Stimulated activated naive CD8-positive, alpha-beta T cell treated with anti-CD3 and anti-CD28 coated beads, Interleukin-15, Interleukin-2, amounts not matched to agents 100 ng/mL and 50 ng/mL, for 24 hours (primary cell): Measurements from ENCODE around the gene PCDHB9.
"Not testable (repeated sequence)": the region's sequence is repeated elsewhere in the genome, so short reads cannot be mapped to it uniquely, and the experiment has no call there.

ENCODE experiments used
- H3K27ac Mint-ChIP-seq: one replicate; pipeline ENCODE4 v1.8.0; 2021; ENCODE audit warnings: mild to moderate bottlenecking, mixed read lengths
- H3K27me3 Mint-ChIP-seq: one replicate; pipeline ENCODE4 v1.8.0; 2021; ENCODE audit warnings: mixed read lengths
- H3K36me3 Mint-ChIP-seq: one replicate; pipeline ENCODE4 v1.8.0; 2021; ENCODE audit warnings: low read depth, mixed read lengths
- H3K4me1 Mint-ChIP-seq: one replicate; pipeline ENCODE4 v1.8.0; 2021; ENCODE audit warnings: low read depth, mixed read lengths
- H3K4me3 Mint-ChIP-seq: one replicate; pipeline ENCODE4 v1.8.0; 2021; ENCODE audit warnings: mild to moderate bottlenecking, mixed read lengths
- H3K9me3 Mint-ChIP-seq: one replicate; pipeline ENCODE4 v1.8.0; 2021; ENCODE audit warnings: mixed read lengths

PCDHB9 gene

GRCh38 chr5:141208478-141208877 is 21.5 kb downstream of the PCDHB9 start, which contains the start of gene PCDHB12:
TSS of gene PCDHB12 (plus strand) at chr5:141208719. CDS start at chr5:141208908, 189 bp downstream.
- no peak within 1 kb of the TSS for H3K4me3 Mint-ChIP-seq
- H3K36me3 Mint-ChIP-seq, result peaks cover 4% of the 10 kb centered on the region
- H3K27ac Mint-ChIP-seq, result no peak within 1 kb of the TSS
- H3K9me3 Mint-ChIP-seq, result peaks cover 10% of the 10 kb centered on the region
- H3K4me1 Mint-ChIP-seq, result no peaks in the 10 kb centered on the region
- peaks cover 71% of the 10 kb centered on the region for H3K27me3 Mint-ChIP-seq

- not testable (repeated sequence) for H3K36me3 Mint-ChIP-seq, H3K4me3 Mint-ChIP-seq, H3K4me1 Mint-ChIP-seq, H3K27ac Mint-ChIP-seq
- Mint-ChIP-seq H3K9me3 (peaks cover 10% of the 10 kb centered on the region), H3K27me3 (peaks cover 77% of the 10 kb centered on the region)
These were observed 23.3 kb downstream of the PCDHB9 start for GRCh38 chr5:141210281-141210680.

- not testable (repeated sequence) for H3K36me3 Mint-ChIP-seq, H3K27ac Mint-ChIP-seq, H3K4me3 Mint-ChIP-seq, H3K4me1 Mint-ChIP-seq
- H3K27me3 Mint-ChIP-seq, result peaks cover 76% of the 10 kb centered on the region
- peaks cover 10% of the 10 kb centered on the region for H3K9me3 Mint-ChIP-seq
These were observed 23.9 kb downstream of the PCDHB9 start for GRCh38 chr5:141210849-141211248.

- not testable (repeated sequence) for H3K4me3 Mint-ChIP-seq, H3K4me1 Mint-ChIP-seq
These were observed 26.8 kb downstream of the PCDHB9 start, which contains the start of gene PCDHB13 for GRCh38 chr5:141213656-141214339. TSS of gene PCDHB13 (plus strand) at chr5:141213919. CDS start at chr5:141214124, 205 bp downstream.

GRCh38 chr5:141214583-141214982 is 27.6 kb downstream of the PCDHB9 start:
- Mint-ChIP-seq H3K27me3 (peaks cover 68% of the 10 kb centered on the region), H3K9me3 (peaks cover 23% of the 10 kb centered on the region)
- not testable (repeated sequence) for H3K27ac Mint-ChIP-seq, H3K4me1 Mint-ChIP-seq, H3K36me3 Mint-ChIP-seq, H3K4me3 Mint-ChIP-seq

More at GRCh38 chr5:141213656-141214339, 26.8 kb downstream of the PCDHB9 start, which contains the start of gene PCDHB13:
- not testable (repeated sequence) for H3K36me3 Mint-ChIP-seq, H3K27ac Mint-ChIP-seq
- H3K27me3 Mint-ChIP-seq, result peaks cover 69% of the 10 kb centered on the region
- H3K9me3 Mint-ChIP-seq, result peaks cover 18% of the 10 kb centered on the region

GRCh38 chr5:141215504-141215903 is 28.5 kb downstream of the PCDHB9 start:
- Mint-ChIP-seq H3K27me3 (peaks cover 67% of the 10 kb centered on the region), H3K9me3 (peaks cover 24% of the 10 kb centered on the region)
- H3K36me3 Mint-ChIP-seq, H3K4me3 Mint-ChIP-seq, H3K4me1 Mint-ChIP-seq, H3K27ac Mint-ChIP-seq: not testable (repeated sequence)

GRCh38 chr5:141216035-141216434 is 29.1 kb downstream of the PCDHB9 start:
- H3K4me3 Mint-ChIP-seq, H3K4me1 Mint-ChIP-seq, H3K36me3 Mint-ChIP-seq, H3K27ac Mint-ChIP-seq: not testable (repeated sequence)
- H3K27me3 Mint-ChIP-seq, result peaks cover 65% of the 10 kb centered on the region
- peaks cover 24% of the 10 kb centered on the region for H3K9me3 Mint-ChIP-seq

GRCh38 chr5:141223112-141223783 is 36.3 kb downstream of the PCDHB9 start, which contains the start of gene PCDHB14:
TSS of gene PCDHB14 (plus strand) at chr5:141223343. CDS start at chr5:141223506, 163 bp downstream.
- Mint-ChIP-seq H3K27ac (no peak within 1 kb of the TSS), H3K4me3 (no peak within 1 kb of the TSS), H3K9me3 (peaks cover 25% of the 10 kb centered on the region), H3K4me1 (no peaks in the 10 kb centered on the region), H3K36me3 (peaks cover 5% of the 10 kb centered on the region), H3K27me3 (peaks cover 69% of the 10 kb centered on the region)

- not testable (repeated sequence) for H3K4me3 Mint-ChIP-seq, H3K4me1 Mint-ChIP-seq, H3K36me3 Mint-ChIP-seq, H3K27ac Mint-ChIP-seq
- Mint-ChIP-seq H3K27me3 (peaks cover 58% of the 10 kb centered on the region), H3K9me3 (peaks cover 18% of the 10 kb centered on the region)
These were observed 37.9 kb downstream of the PCDHB9 start for GRCh38 chr5:141224844-141225243.

- peaks cover 14% of the 10 kb centered on the region for H3K9me3 Mint-ChIP-seq
- peaks cover 55% of the 10 kb centered on the region for H3K27me3 Mint-ChIP-seq
- H3K36me3 Mint-ChIP-seq, H3K4me3 Mint-ChIP-seq, H3K27ac Mint-ChIP-seq, H3K4me1 Mint-ChIP-seq: not testable (repeated sequence)
These were observed 38.5 kb downstream of the PCDHB9 start for GRCh38 chr5:141225421-141225820.

GRCh38 chr5:141234109-141234667 is 47.2 kb downstream of the PCDHB9 start:
- Mint-ChIP-seq H3K4me3 (no peak overlapping the region), H3K36me3 (peaks cover 20% of the 10 kb centered on the region), H3K9me3 (peaks cover 28% of the 10 kb centered on the region), H3K4me1 (no peaks in the 10 kb centered on the region), H3K27me3 (peaks cover 40% of the 10 kb centered on the region), H3K27ac (no peak overlapping the region)

GRCh38 chr5:141235922-141236321 is 49.0 kb downstream of the PCDHB9 start:
- peaks cover 42% of the 10 kb centered on the region for H3K9me3 Mint-ChIP-seq

GRCh38 chr5:141236516-141237313 is 49.8 kb downstream of the PCDHB9 start:
- H3K27ac Mint-ChIP-seq, result no peak overlapping the region
- peaks cover 29% of the 10 kb centered on the region for H3K36me3 Mint-ChIP-seq
- peaks cover 37% of the 10 kb centered on the region for H3K9me3 Mint-ChIP-seq
- H3K27me3 Mint-ChIP-seq, result peaks cover 60% of the 10 kb centered on the region
- no peak overlapping the region for H3K4me3 Mint-ChIP-seq
- no peaks in the 10 kb centered on the region for H3K4me1 Mint-ChIP-seq

More at GRCh38 chr5:141235922-141236321, 49.0 kb downstream of the PCDHB9 start:
- not testable (repeated sequence) for H3K4me1 Mint-ChIP-seq, H3K4me3 Mint-ChIP-seq, H3K27ac Mint-ChIP-seq
- Mint-ChIP-seq H3K27me3 (peaks cover 58% of the 10 kb centered on the region), H3K36me3 (peaks cover 30% of the 10 kb centered on the region)
